GM19397 (cell line): Measurements from ENCODE around the gene FLYWCH1.

ENCODE experiments used
- ATAC-seq: cut with Tn5 transposase; IDR thresholded peaks from one replicate; pipeline ENCODE4 v1.9.1; 2021; ENCODE audit warnings: mild to moderate bottlenecking, moderate library complexity; ENCODE audit not compliant: unreplicated experiment

The FLYWCH1 gene

GRCh38 chr16:2981177-2981898, 69.6 kb downstream of the FLYWCH1 start:
- no peak for ATAC-seq

GRCh38 chr16:2981899-2982250, 70.1 kb downstream of the FLYWCH1 start:
- no peak for ATAC-seq

GRCh38 chr16:2982402-2982801, 70.7 kb downstream of the FLYWCH1 start:
- ATAC-seq: no peak

GRCh38 chr16:2983706-2984136, 72.0 kb downstream of the FLYWCH1 start:
- no peak for ATAC-seq

GRCh38 chr16:2985462-2985861, 73.7 kb downstream of the FLYWCH1 start:
- ATAC-seq: no peak

- no peak for ATAC-seq
These were observed 74.2 kb downstream of the FLYWCH1 start for GRCh38 chr16:2985893-2986355.

GRCh38 chr16:2986623-2987188, 75.0 kb downstream of the FLYWCH1 start:
- ATAC-seq: no peak

GRCh38 chr16:2987286-2987685, 75.6 kb downstream of the FLYWCH1 start:
- no peak for ATAC-seq

- ATAC-seq: no peak
These were observed 76.1 kb downstream of the FLYWCH1 start for GRCh38 chr16:2987833-2988232.

GRCh38 chr16:2988590-2989099, 76.9 kb downstream of the FLYWCH1 start:
- ATAC-seq: no peak

GRCh38 chr16:2990891-2991290, 79.2 kb downstream of the FLYWCH1 start:
- ATAC-seq: no peak

- ATAC-seq: no peak
These were observed 80.0 kb downstream of the FLYWCH1 start for GRCh38 chr16:2991566-2992261.

GRCh38 chr16:2992383-2993081, 80.8 kb downstream of the FLYWCH1 start:
- no peak for ATAC-seq

GRCh38 chr16:2996298-2996697, 84.6 kb downstream of the FLYWCH1 start:
- no peak for ATAC-seq

- no peak for ATAC-seq
These were observed 88.2 kb downstream of the FLYWCH1 start for GRCh38 chr16:2999929-3000328.

GRCh38 chr16:3000540-3000939, 88.8 kb downstream of the FLYWCH1 start:
- ATAC-seq: no peak
